Stimulated activated CD4-positive, alpha-beta T cell treated with anti-CD3 and anti-CD28 coated beads, Interleukin-12 subunit alpha, Interleukin-12 subunit beta, amount 100 ng/mL, for 48 hours (primary cell): ENCODE results near the gene CBX8.

Experiments
- DNase-seq, 3 donors: peaks; one replicate each; pipeline ENCODE4 v3.0.0-alpha.2; 2020; ENCODE audit warnings: low read depth in 2 of 3, low spot score in 1 of 3

The CBX8 gene

GRCh38 chr17:79796763-79797491, at the start of gene CBX8:
CBX8 (minus strand) TSS chr17:79797077; CDS start chr17:79796998, 79 bp downstream.
- peak; percentile 98 to 99 (median 99) for DNase-seq

GRCh38 chr17:79845601-79845949, 48.7 kb upstream of the CBX8 start:
- no peak for DNase-seq

GRCh38 chr17:79844869-79845600, 48.2 kb upstream of the CBX8 start:
- DNase-seq = peak in 1 of 3 donors; percentile 28

- no peak for DNase-seq
Observed at GRCh38 chr17:79843816-79844800, 47.2 kb upstream of the CBX8 start.

- no peak for DNase-seq
Observed at GRCh38 chr17:79843474-79843815, 46.6 kb upstream of the CBX8 start.

GRCh38 chr17:79842656-79843473, 46.0 kb upstream of the CBX8 start:
- no peak for DNase-seq

GRCh38 chr17:79842136-79842655, 45.3 kb upstream of the CBX8 start:
- DNase-seq = no peak

- no peak for DNase-seq
Observed at GRCh38 chr17:79841369-79842135, 44.7 kb upstream of the CBX8 start.

- no peak for DNase-seq
Observed at GRCh38 chr17:79840989-79841286, 44.1 kb upstream of the CBX8 start.

- DNase-seq = no peak
Observed at GRCh38 chr17:79840269-79840988, 43.6 kb upstream of the CBX8 start.

- peak; percentile 76 to 88 (median 79) for DNase-seq
Observed at GRCh38 chr17:79839356-79840268, 42.7 kb upstream of the CBX8 start, which contains the start of gene CBX4. CBX4 (minus strand) TSS chr17:79839440; CDS start chr17:79839251, 189 bp downstream.

- DNase-seq = peak in 1 of 3 donors; percentile 42
Observed at GRCh38 chr17:79838522-79839274, 41.8 kb upstream of the CBX8 start.

GRCh38 chr17:79837888-79838521, 41.1 kb upstream of the CBX8 start:
- DNase-seq = no peak

GRCh38 chr17:79836972-79837887, 40.4 kb upstream of the CBX8 start:
- DNase-seq = peak in 2 of 3 donors; percentile 48 to 53

GRCh38 chr17:79836510-79836971, 39.7 kb upstream of the CBX8 start:
- no peak for DNase-seq
